ENCODE results near the gene FTO.

DNA sequence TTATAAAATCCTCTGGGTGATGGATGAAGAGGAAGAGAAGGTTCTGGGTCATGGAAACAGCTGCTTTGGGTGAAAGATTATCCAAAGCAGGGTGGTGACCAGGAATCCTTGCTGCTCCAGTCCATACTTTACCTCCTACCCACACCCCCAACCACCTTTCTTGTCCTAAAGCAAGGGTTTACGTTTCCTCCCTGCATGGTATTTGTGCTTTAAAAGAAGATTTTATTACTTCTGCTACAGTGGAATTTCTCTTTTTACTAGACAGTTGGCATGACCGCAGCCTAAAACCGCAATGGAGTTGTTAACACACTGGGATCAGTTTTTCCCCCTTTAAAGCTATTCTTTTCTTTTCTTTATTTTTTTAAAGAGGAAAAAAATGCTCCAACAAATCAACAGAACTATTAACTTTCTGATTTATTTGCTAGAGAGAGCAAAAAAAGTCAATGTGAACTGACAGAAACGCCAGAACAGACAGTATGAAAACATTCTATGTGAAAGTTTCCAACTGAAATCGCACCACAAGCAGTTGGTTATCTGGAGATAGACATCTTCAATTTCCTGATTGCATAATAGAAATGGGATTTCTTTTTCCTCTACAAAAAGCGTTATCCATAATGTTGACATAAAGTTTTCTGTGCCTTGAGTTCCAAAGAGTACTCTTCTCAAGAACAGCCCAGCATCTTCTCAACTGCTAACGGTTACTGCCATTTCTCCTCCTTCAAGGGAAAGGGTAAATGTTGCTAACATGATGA, 346.7 kb downstream of the FTO start:
- TF ChIP-seq POLR2AphosphoS5 (IDR thresholded peaks at IDR 0.05), result no peak
- no peak for TF ChIP-seq SMC3 (conservative IDR thresholded peaks at IDR 0.05; ENCODE audit: poor library complexity)
- TF ChIP-seq, protein P1, sequence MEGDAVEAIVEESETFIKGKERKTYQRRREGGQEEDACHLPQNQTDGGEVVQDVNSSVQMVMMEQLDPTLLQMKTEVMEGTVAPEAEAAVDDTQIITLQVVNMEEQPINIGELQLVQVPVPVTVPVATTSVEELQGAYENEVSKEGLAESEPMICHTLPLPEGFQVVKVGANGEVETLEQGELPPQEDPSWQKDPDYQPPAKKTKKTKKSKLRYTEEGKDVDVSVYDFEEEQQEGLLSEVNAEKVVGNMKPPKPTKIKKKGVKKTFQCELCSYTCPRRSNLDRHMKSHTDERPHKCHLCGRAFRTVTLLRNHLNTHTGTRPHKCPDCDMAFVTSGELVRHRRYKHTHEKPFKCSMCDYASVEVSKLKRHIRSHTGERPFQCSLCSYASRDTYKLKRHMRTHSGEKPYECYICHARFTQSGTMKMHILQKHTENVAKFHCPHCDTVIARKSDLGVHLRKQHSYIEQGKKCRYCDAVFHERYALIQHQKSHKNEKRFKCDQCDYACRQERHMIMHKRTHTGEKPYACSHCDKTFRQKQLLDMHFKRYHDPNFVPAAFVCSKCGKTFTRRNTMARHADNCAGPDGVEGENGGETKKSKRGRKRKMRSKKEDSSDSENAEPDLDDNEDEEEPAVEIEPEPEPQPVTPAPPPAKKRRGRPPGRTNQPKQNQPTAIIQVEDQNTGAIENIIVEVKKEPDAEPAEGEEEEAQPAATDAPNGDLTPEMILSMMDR (IDR thresholded peaks at IDR 0.05; ENCODE audit: poor library complexity, severe bottlenecking), result no peak
- no peak for TF ChIP-seq EZH2 (IDR thresholded peaks at IDR 0.05; ENCODE audit: borderline replicate concordance, insufficient read depth, low read length, poor library complexity, severe bottlenecking)

Measured in neural cell (in vitro differentiated cells).